CD4-positive, alpha-beta T cell treated with Interleukin-17A for 1 hour (primary cell): Measurements from ENCODE around the gene SCYGR1.
A peak's percentile ranks its signal among the peaks of the same experiment; 100 is the strongest.
"Not testable (repeated sequence)": the region's sequence is repeated elsewhere in the genome, so short reads cannot be mapped to it uniquely, and the experiment has no call there.

Experiments
- DNase-seq: peaks from one replicate; pipeline ENCODE4 v3.0.0-alpha.2; 2020

SCYGR1 gene

GRCh38 chr2:227387583-227387982 lies at the start of gene SCYGR1:
TSS of gene SCYGR1 (minus strand) at chr2:227387949. CDS start at chr2:227387949, 0 bp downstream.
- DNase-seq, result not testable (repeated sequence)

GRCh38 chr2:227436436-227437174 lies 48.9 kb upstream of the SCYGR1 start:
- no peak for DNase-seq

DNA sequence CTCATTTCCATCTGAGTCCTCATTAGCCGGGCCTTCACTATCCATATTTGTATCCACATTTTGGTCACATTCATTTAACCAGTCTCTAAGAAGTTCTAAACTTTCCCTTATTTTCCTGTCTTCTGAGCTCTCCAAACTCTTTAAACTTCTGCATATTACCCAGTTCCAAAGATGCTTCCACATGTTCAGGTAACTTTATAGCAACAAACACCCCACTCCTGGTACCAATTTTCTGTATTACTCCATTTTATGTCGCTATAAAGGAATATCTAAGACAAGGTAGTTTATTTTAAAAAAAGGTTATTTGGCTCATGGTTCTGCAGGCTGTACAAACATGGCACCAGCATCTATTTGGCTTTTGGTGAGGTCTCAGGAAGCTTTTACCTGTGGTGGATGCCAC lies 45.4 kb upstream of the SCYGR1 start:
- DNase-seq, result no peak

DNA sequence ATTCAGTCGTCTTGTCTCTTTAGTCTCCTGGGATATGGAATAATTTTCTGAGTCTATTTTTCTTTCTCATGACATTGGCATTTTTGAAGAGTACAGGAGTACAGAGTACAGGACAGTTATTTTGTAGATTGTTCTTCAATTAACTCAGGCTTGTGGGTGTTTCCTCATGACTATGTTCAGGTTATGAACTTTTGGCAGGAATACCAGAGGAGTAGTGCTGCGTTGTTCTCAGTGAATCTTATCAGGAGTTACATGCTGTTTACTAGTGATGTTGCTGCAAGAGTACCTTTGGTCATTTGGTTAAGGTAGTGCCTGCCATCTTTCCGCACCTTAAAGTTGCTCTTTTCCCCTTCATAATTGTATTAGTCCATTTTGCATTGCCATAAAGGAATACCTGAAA lies 42.9 kb upstream of the SCYGR1 start:
- no peak for DNase-seq

DNA sequence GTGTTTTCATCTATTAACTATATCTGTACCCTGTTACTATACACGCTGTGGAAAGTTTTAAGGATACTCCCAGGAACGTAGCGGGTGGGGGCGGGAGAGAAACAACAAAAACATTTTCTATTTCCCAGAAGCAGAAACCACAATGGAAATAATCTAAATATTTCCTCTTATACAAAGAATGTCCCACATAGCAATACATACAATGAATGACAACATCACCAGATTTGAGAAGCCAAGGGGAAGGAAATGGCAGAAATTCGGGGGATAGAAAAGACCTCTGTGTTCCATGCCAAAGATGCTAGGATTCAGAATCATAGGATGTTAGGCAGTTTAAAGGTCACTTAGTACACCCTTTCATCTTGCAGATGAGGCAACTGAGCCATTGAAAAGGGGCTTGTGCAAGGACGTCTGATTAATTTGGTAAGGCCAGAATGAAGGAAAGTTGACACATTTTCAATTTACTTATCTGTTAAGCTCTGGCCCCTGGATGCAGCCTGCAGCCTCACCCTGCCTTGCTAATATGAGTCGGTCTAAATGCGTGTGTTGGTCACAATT lies 41.1 kb upstream of the SCYGR1 start:
- DNase-seq, result no peak

GRCh38 chr2:227423656-227424499 lies 36.1 kb upstream of the SCYGR1 start:
- no peak for DNase-seq

- DNase-seq, result no peak
These were observed 32.6 kb upstream of the SCYGR1 start for GRCh38 chr2:227420087-227421052.

DNA sequence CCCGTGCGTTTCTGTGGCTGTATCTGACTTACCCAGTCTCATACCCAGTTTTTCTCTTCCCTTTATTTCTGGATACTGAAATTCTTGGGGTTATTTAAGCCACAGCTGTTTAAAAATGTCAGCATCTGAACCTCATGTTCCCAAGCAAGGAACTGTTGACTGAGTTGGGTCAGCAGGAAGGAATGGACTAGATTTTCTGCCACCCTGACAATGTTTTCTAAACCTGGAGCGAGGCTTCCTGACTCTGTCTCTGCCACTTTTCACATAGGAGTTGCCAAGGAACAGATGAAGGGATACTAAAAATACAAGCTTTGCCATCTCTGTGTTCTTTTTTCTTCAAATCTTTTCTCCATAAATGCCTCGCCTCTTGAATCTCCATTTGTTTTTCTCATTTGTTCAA lies 29.0 kb upstream of the SCYGR1 start:
- no peak for DNase-seq

DNA sequence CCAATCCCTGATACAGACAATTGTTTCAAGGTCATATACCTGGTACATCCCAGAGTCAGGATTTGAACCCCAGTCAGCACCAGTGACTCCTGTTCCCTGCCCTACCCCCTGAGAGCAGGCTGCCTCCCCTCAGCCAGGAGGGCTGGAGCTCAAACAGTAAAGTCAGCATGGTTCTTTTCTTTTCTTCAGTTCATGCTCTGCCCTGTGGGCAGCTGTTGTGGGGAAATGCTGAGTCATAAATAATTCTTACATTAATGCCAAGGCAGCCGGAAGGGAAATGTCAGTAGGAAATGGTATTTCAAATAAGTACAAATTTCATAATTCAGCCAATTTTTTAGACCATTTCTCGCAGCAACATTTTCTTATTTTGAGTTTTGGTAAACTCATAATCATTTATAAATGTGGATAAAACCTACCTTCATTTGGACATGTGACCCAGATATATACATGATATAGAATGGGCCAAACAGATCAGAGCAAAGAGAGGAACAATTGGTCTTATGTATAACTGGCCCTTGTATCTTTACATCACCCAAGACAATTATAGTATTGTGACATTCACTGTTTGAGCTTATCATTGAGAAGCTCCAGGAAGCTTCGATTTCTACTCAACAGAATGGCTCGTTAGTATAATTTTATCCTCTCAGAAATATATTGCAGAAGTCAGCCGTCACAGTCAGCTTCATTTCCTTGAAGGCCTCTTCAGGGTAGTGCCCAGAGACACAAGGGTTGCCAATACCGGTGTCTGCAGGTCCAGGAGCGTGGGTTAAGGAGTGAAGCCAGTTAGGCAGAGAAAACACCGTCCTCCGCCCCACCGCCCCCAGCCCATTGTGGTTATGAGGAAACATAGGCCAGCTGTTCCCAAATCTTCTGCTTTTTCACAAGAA lies 28.0 kb upstream of the SCYGR1 start:
- no peak for DNase-seq

- no peak for DNase-seq
These were observed 27.1 kb upstream of the SCYGR1 start for GRCh38 chr2:227414846-227415245.

DNA sequence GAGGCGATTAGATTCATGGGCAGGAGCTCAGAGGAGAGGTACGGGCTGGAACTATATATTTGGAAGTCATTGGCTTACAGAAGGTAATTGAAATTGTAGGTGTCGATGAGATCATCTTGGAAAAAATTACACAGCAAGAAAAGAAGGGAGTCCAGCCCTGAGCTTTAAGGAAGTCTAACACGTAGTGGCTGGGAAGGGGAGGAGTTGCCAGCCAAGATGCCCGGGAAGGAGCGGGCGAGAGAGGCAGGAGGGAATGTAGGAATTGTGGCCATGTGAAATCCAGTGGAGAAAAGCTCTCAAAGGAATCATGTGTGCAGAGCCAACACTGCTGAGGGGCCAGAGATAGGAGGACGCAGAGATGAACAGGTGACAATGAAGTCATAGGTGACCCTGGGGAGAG lies 25.6 kb upstream of the SCYGR1 start:
- DNase-seq, result no peak

DNA sequence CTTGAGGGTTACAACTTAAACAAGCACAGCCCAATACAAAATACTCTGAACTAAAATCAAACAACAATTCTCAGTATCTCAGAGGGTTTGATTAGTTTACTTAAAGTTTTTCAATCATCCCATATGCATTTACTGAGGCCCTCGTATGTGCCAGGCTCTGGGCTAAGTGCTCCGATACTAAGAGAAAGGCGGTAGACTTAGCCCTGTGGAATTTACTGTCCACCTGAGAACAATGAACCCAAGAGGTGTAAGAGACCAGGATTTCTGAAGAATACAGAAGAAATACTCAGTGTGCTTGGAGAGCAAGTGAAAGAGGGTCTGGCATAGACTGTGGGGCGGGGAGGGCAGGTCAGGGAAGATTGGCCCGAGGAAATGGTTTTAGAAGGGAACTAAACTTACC lies 25.1 kb upstream of the SCYGR1 start:
- no peak for DNase-seq

DNA sequence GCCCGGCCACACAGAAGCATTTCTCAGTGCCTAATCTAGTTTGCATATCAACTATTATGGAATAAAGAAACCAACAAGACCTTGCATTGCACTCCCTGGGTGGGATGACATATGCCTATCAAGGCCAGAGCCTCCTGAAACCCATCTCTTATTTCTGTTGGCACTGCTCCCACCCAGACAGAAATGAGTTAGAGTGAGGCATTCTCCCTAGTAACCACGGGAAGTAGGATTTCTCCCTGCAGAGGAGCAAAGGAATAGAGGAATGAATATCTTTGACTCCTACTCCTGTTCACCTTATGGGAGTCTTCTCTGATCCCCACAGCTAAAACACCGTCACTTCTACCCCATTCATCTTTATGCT lies 24.2 kb upstream of the SCYGR1 start:
- DNase-seq, result no peak

GRCh38 chr2:227411320-227411989 lies 23.7 kb upstream of the SCYGR1 start:
- DNase-seq, result peak; percentile 20

DNA sequence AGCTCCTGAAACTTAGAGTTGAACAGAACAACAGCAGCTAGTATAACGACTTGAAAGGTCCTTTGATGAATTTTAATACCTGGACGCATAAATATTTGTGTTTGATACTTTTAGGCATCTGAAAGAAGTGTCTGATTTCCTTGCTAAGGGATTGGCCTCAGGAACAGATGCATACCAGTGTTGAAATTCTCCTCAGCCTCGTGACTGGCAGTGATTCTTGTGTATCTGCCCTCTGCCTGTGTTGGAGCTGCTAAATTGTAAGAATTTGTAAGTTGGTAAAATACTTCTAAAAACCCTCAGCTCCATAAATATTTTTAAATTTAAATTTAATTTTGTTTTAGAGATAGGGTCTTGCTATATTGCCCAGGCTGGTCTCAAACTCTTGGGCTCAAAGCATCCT lies 22.4 kb upstream of the SCYGR1 start:
- DNase-seq, result no peak

- DNase-seq, result no peak
These were observed 19.9 kb upstream of the SCYGR1 start for GRCh38 chr2:227407591-227408151.

GRCh38 chr2:227406177-227407031 lies 18.7 kb upstream of the SCYGR1 start:
- DNase-seq, result peak; percentile 13

- no peak for DNase-seq
These were observed 17.0 kb upstream of the SCYGR1 start for GRCh38 chr2:227404585-227405271.

DNA sequence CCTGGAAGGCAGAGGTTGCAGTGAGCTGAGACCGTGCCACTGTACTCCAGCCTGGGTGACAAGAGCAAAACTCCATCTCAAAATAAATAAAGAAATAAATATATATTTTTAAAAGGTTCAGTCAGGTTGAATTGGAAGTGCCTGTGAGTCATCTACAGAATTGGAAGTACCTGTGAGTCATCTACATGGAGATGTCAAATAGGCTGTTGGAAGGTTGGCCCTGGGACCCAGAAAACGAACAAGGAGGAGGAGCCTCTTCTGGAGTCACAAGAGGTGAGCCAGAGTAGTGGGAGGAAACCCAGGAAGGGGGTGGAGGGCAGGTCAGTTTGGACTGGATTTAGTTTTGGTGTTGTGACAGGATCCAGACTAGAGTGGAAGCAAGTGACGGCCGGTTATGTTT lies 15.2 kb upstream of the SCYGR1 start:
- DNase-seq, result no peak
